ENCODE measurements around the gene PLCB2.

GRCh38 chr15:40316931-40317330 is 9.2 kb upstream of the PLCB2 start:
- no peak for TF ChIP-seq CTCF (IDR thresholded peaks at IDR 0.05; ENCODE audit: insufficient read depth, low read depth, low read length)
- TF ChIP-seq EZH2 (IDR thresholded peaks at IDR 0.05; ENCODE audit: insufficient read depth, low read length), result no peak

All from astrocyte (in vitro differentiated cells and primary cell).